Activated CD8-positive, alpha-beta memory T cell treated with anti-CD3 and anti-CD28 coated beads for 1 hour (primary cell): ENCODE results near the gene LEP.

ENCODE experiments used
- DNase-seq, 2 donors: peaks; one replicate each; pipeline ENCODE4 v3.0.0-alpha.2; 2020; ENCODE audit warnings: low read depth in 1 of 2; ENCODE audit errors: extremely low read depth in 1 of 2

Gene LEP

DNA sequence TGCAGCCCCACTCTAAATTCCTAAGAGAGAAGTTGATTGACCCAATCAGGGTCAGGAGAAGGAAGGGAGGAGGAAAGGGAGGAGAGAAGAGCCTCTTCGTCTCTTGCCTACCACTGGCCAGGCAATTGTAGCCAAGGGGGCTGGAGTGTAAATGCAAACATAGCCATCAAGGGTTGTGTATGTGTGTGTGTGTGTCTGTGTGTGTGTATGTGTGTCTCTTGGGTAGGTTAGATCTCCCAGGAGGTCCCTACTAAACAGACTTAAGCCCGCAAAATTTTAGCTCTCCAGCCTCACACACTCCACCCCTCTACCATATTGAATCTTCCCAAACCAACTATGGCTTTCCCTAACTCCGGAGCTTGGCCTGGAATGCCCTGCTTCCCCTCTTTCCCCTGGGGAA is 3.8 kb downstream of the LEP start:
- DNase-seq, result no peak

DNA sequence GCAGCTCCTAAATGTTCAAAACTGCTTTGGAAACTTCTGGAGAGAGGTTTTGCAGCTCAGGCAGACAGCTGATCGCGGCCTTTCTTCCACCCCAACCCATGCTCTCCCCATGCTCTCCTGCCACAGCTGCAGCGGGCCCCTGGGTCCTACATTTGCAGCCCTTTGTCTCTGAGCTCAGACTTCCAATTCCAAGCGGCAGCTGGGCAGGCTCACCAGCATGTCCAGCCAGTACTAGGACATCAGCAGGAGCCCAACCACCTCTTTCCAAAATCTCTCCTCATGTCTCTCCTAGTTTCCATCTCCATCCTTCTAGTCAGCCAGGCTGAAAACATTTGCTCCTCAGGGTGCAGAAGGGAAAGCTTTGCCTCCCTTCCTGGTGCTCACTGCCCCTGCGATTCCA is 6.0 kb downstream of the LEP start:
- no peak for DNase-seq

DNA sequence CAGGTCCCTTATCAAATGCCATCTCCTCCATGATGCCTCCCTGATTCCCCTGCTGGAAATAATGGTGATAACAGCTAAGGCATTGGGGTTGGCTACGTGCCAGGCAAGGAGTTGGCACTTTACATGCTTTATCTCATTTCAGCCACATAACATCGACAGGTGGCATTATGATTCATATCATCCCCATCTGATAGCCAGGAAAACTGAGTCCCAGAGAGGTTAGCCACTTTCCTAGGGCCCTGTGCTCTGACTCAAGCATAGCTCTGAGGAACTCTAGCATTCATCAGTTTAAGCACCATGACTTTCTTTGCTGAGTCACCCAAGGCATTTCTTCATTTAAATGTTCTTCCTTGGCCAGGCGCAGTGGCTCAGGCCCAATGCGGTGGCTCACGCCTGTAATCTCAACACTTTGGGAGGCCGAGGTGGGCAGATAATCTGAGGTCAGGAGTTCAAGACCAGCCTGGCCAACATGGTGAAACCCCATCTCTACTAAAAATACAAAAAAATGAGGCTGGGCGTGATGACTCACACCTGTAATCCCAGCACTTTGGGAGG is 6.6 kb downstream of the LEP start:
- no peak for DNase-seq

DNA sequence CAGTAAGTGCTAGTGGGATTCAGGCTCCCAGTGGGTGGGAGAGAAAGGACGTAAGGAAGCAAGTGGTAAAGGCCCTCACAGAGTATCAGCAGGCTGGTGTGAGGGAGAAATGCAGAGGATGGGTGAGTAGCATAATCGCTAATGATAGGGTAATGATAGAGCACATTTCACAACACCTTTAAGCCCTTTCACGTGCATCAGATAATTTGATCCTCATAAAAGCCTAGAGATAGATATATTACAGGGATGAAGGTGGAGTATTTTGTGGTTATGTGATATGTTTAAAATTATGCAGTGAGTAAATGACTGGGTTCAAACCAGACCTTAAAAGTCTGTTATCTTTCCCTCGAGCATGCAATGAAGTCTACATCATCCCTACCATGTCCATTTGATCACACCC is 10.3 kb downstream of the LEP start:
- DNase-seq, result no peak

DNA sequence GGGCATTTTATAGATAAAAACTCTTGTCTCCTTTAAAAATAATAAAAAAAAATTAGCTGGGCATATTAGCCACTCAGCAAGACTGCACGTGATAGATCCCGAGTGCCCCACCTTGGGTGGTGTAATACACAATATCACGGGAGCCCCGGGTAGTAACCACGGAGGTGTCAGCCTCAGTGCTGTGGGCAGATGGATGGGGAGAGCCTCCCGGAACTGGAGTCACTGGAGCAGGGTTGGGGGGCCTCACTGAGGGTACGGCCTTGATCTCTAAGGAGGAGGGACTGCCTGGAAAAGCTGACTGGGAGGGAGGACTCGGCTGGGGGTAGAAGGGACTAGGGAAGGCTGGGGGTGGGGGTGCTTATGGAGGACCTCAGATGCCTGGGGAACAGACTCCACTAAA is 12.6 kb downstream of the LEP start:
- DNase-seq, result no peak

DNA sequence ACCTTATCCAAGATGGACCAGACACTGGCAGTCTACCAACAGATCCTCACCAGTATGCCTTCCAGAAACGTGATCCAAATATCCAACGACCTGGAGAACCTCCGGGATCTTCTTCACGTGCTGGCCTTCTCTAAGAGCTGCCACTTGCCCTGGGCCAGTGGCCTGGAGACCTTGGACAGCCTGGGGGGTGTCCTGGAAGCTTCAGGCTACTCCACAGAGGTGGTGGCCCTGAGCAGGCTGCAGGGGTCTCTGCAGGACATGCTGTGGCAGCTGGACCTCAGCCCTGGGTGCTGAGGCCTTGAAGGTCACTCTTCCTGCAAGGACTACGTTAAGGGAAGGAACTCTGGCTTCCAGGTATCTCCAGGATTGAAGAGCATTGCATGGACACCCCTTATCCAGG is 13.4 kb downstream of the LEP start:
- no peak for DNase-seq

DNA sequence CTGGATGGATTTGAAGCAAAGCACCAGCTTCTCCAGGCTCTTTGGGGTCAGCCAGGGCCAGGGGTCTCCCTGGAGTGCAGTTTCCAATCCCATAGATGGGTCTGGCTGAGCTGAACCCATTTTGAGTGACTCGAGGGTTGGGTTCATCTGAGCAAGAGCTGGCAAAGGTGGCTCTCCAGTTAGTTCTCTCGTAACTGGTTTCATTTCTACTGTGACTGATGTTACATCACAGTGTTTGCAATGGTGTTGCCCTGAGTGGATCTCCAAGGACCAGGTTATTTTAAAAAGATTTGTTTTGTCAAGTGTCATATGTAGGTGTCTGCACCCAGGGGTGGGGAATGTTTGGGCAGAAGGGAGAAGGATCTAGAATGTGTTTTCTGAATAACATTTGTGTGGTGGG is 14.2 kb downstream of the LEP start:
- no peak for DNase-seq

DNA sequence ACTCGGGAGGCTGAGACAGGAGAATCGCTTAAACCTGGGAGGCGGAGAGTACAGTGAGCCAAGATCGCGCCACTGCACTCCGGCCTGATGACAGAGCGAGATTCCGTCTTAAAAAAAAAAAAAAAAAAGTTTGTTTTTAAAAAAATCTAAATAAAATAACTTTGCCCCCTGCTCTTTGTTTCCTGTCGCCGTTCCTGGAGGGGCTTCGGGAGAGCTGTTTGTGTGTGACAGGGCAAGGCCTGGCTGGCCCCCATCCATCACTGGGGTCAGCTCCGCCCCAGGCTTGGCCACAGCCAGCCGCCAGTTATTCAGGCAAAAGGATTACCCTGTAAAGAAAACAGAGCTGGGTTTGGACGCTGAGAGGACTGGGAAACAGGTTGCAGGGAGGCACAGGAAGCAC is 16.4 kb downstream of the LEP start:
- no peak for DNase-seq

DNA sequence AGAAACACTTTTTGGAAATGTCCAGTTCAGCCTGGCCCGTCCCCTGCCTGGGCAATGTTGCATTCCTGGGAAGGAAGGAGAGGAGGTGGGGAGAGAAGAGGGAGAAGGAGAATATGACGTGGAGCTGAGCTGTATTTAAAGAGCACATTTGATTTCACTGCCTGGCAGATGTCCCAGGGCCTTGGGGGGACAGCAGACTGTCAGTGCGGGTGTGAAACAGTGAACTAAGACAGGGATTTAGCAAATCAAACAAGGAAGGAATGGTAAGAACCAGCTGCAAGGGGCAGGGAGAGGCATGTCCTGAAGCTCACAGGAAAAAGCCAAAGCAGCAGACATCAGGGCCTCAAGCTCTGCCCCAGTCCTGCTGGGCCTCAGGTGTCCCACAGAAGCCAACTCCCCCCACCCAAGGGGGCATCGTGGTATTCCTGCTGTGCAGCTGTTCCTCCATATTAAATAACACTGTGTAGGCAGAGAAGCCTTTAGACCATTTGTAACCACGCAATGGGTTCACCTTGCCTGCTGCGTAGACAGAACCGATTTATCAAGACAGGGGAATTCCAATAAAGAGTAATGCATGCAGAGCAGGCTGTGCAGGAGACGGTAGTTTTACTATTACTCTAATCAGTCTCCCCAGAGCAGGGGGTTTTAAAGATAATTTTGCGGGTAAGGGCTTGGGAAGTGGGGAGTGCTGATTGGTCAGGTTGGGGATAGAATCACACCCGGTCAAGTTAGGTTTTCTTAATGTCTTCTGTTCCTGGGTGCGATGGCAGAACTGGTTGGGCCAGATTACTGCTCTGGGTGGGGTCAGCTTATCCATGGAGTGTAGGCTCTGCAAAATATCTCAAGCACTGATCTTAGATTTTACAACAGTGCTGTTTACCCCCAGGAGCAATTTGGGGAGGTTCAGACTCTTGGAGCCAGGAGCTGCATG is 18.3 kb downstream of the LEP start:
- DNase-seq, result no peak

DNA sequence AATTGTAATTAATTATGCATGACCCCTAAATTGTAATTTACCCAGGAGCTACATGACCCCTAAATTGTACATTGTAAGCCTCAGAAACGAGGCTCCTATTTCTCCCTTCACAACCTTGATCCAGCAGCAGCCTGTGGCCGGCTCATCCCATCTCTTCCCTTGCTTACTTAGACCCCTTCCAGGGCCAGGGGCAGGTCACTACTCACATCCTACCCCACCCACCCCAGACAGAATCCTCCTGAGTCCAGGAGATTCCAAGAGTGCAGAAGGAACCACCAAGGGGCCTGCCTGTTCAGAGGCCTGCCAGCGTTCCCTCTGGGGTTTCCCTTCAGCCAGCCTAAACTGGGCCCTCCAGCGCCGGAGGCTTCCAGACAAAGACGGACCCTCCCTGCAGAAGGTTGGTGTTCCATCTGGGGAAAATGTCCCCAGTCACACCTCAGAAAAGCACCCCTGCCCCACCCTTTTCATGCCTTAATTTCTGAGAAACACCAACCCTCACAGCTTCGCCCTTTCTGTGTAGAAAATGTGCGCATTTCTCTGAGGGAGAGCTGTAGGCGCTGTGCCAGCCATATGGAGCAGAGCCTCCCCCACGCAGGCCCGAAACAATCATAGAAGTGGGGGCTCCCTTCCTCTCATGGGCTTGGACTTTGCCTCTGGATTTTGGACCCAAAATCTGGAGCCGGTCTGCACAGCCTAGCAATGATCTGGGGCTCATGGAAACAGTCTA is 19.2 kb downstream of the LEP start:
- DNase-seq, result no peak

DNA sequence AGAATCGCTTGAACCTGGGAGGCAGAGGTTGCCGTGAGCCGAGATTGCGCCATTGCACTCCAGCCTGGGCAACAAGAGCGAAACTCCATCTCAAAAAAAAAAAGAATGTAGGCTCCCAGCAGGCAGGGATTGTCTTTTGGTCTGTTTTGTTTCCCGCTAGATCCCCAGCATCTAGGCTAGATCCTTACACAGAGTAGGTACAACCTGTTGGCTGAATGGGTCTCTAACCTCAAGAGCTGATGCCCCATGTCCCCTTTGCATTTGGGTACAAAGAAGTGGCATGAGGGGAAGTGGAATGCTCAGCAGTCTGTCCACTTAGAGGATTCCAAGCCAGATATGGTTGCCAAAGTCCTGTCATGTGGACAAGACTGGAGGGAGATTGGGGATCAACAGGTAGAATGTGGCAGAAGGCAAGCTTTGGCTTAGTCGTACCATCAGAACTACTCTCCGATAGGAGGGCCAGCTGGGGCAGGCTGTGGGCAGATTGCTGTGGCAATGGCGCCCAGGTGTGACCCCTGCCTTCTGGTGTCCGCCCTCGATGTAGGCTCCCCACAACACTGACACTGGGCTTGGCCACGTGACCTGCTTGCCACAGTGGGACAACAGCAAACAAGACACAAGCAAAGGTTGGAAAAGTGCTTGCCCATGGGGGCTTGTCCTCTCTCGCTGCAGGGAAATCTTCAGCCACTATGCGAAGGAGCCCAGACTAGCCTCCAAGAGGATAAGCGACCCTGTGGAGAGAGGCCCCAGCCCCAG is 21.4 kb downstream of the LEP start:
- DNase-seq, result no peak

DNA sequence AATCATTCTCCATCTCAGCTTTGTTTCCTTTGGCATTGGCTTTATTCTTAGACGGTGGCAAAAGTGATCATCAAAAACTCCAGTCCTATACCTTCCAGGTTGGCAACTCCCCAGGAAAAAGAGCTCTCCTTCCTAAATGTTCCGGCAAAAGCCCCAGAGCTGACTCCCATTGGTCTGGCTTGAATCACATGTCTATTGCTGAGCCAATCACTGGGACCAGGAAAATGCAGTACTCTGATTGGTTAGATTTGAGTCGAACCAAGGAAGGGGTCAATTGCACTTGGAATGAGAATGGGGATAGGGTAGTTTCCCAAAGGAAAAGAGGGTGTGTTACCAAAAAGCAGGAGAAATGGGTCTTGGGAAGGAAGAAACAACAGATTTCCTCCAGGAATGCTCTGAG is 22.3 kb downstream of the LEP start:
- no peak for DNase-seq

DNA sequence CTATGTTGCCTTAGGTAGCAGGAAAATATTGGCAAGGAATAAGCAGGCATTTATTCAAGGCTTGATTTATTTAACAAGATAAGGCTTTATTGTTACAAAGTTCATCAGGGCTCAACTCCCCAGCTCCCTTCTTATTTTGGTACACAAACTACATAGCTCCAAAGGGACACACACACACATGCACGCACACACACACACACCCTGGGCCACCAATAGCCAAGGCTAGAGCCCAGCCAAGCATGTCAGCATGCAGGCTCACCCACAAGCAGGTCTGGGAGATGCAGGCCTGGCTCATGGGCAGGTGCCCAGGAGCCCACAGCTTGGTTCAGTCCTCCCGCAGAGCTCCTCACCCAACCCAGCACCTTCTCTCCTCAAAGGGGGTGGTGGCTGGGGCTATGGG is 23.4 kb downstream of the LEP start:
- DNase-seq, result no peak

DNA sequence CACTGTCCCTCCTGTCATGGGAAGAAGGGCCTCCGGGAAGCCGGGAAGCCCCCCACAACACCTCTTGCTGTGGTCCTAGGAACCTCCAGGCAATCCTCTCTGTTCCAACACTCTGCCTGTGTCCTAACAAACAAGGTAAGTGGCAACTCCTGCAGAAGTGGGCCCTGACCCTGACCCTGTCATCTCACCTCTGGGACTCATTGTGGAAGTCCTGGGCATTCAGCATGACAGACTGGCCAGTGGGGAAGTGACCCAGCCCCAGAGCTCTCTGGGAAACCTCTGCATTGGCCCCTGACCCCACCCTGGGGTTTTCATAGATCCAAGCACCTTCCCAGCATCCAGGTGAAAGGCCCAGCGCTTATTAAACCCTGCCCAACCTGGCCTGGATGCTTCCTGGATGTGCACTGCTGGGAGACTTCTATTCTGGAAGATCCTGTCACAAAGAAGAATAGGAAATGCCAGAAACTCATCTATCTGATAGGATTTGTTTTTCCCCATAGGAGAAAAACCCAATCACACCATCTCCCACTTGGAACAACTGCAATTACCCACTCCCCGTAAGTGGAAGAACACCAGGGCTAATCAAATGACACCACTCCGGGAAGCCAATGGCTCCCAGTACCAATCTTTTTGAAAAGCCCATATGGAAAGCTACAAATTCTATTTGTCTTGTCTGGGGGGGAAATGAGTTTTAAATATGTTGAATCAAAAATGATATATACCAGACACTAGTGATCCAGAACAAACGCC is 24.3 kb downstream of the LEP start:
- DNase-seq, result no peak

DNA sequence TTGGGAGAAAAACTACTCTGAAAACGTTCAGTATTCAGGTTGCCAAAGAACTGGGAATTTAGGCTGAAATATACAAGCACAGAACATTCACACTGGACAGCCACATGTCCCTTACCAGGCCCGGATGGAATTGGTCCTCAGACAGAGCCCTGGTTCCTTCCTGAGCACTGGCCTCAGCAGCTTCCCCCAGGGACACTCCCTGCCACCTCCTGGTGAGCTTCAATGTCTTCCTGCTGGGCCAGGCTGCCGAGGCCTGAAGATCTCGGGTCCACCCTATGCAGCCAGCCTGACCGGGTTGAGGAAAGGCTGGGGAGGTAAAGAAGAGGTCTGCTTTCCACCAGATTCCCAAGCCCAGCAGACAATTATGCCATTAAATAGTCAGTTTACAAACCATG is 24.8 kb downstream of the LEP start:
- DNase-seq, result no peak

DNA sequence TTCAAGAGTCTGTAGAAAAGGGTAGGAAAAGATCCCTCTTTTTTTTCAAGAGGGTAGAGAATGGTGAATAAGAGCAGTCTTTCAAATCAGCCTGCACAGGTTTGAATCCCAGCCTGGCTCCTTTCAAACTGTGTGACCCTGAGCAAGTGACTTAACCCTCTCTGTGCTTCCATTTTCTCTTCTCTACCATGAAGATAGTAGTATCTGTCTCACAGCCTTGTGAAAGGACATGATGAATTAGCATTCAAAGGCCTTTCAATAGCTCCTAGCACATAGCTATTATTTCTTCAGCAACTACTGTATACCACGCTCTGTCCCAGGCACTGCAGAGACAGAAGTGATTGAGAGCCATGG is 25.4 kb downstream of the LEP start:
- DNase-seq, result no peak

DNA sequence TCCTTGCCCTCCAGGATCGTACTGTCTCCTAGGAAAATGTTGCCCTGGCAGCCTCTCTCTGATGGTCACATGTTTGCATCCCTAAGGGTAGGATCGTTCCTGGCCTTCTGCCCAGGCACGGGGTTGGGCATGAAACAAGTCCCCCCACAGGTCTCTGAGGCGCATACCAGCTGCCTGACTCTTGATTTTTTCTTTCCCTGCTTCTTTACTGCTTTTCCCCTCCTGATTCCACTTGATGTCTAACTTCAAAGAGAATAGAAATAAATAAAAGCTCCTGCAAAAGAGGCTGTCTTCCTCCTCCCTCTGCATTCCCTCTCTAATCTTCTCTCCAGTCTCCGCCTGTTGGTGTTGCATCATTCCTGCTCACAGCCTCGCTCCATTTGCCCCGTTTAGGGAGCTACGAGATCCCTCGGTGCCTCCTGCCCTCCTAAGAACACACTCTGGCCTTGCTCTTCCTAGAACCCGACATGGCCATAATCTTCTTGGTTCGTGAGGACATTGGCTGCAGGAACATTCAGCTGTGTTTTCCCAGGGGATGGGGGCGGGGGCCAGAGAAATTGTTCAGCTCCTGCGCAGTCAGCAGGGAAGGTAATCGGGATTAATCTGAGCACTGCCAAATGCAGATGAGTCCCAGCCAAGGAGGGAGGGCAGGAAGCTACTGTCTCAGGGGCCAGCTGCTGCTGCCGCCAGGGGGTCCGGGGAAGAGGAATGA is 26.0 kb downstream of the LEP start:
- DNase-seq, result no peak

DNA sequence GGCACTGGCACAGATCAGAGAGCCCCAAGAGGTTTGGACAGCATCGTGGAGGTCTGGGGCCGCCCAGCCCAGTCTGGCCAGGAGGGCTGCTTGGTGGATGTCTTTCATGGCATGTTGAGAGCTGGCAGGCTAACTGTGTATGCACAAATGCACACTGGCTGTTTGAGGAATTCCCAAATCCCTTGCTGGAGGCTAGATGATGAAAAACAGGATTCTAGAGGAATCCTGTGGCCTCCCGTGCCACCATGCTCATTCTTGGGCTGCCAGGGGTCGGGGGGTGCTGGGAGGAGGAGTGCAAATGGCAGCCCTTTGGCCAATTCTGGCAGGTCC is 26.5 kb downstream of the LEP start:
- no peak for DNase-seq

DNA sequence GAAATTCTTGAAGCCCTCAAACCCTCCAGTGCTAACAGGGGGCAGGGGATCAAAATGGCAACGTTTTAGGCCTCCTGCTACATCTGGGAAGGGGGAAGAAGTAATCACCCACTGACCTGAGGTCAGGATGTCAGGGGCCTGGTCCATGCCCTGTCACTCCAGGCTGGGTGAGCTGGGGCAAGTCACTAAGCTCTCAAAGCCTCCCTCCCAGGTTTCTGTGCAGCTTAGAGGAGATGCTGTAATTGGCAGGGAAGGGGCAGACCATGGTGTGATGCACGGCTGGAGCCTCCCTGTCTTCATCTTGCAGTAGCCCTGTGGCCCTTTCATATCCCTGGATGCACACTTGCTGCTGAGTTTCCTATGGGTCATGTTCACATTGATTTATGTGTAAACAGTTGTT is 27.2 kb downstream of the LEP start:
- no peak for DNase-seq

DNA sequence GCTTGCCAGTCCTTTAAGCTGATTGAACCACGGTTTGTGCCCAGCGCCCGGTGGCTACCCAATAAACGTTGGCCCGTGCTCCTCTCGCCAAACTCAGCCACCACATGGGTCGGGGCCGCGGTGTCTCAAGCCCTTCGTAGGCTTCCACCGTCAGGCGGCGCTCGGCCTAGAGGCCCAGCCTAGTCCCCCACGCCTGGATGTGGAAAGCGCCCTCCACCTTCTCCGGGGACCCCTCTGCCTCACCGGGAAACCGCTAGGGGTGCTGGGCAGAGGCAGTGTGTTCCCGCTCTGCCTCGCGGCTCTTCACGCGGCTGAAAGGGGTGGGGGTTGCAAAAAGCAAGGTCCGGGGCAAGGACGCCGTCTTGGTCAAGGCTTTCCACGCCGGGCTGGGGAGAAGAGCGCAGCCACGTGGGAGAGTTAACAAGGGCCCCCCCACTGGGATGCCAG is 29.8 kb downstream of the LEP start:
- DNase-seq, result no peak
